ENCODE results near the gene PSG1. TPM values are rescaled to one million over a fixed set of nuclear protein-coding genes. Genes with fewer than 3 reads are reported as not detected.
"Not testable (repeated sequence)": the region's sequence is repeated elsewhere in the genome, so short reads cannot be mapped to it uniquely, and the experiment has no call there.

PSG1 gene
- total RNA-seq = not detected

- ATAC-seq = no peak
Observed at GRCh38 chr19:42879613-42880012, at the start of gene PSG1. PSG1 (minus strand) TSS chr19:42879713; CDS start chr19:42879581, 132 bp downstream.

- no peak for ATAC-seq
Observed at GRCh38 chr19:42928896-42929295, 49.4 kb upstream of the PSG1 start.

GRCh38 chr19:42926781-42927180, 47.3 kb upstream of the PSG1 start:
- ATAC-seq = no peak

GRCh38 chr19:42923106-42923505, 43.6 kb upstream of the PSG1 start:
- not testable (repeated sequence) for ATAC-seq

GRCh38 chr19:42920971-42921370, 41.5 kb upstream of the PSG1 start:
- ATAC-seq = not testable (repeated sequence)

- no peak for ATAC-seq
Observed at GRCh38 chr19:42919757-42920079, 40.2 kb upstream of the PSG1 start.

- ATAC-seq = not testable (repeated sequence)
Observed at GRCh38 chr19:42919070-42919756, 39.7 kb upstream of the PSG1 start.

GRCh38 chr19:42918377-42919069, 39.0 kb upstream of the PSG1 start:
- ATAC-seq = not testable (repeated sequence)

GRCh38 chr19:42917634-42918033, 38.1 kb upstream of the PSG1 start, which contains the start of gene PSG6:
PSG6 (minus strand) TSS chr19:42917894; CDS start chr19:42917792, 102 bp downstream.
- ATAC-seq = not testable (repeated sequence)

GRCh38 chr19:42916931-42917330, 37.4 kb upstream of the PSG1 start:
- ATAC-seq = not testable (repeated sequence)

- ATAC-seq = not testable (repeated sequence)
Observed at GRCh38 chr19:42913516-42913915, 34.0 kb upstream of the PSG1 start.

- not testable (repeated sequence) for ATAC-seq
Observed at GRCh38 chr19:42912941-42913340, 33.4 kb upstream of the PSG1 start.

- not testable (repeated sequence) for ATAC-seq
Observed at GRCh38 chr19:42911731-42912130, 32.2 kb upstream of the PSG1 start.

GRCh38 chr19:42906162-42906561, 26.6 kb upstream of the PSG1 start:
- ATAC-seq = not testable (repeated sequence)

- ATAC-seq = not testable (repeated sequence)
Observed at GRCh38 chr19:42900561-42900960, 21.0 kb upstream of the PSG1 start.

GRCh38 chr19:42899674-42900073, 20.2 kb upstream of the PSG1 start:
- not testable (repeated sequence) for ATAC-seq

- not testable (repeated sequence) for ATAC-seq
Observed at GRCh38 chr19:42899110-42899509, 19.6 kb upstream of the PSG1 start.

GRCh38 chr19:42898656-42899055, 19.1 kb upstream of the PSG1 start:
- not testable (repeated sequence) for ATAC-seq

GRCh38 chr19:42897729-42898128, 18.2 kb upstream of the PSG1 start:
- not testable (repeated sequence) for ATAC-seq

GRCh38 chr19:42890446-42890845, 10.9 kb upstream of the PSG1 start:
- ATAC-seq = peak; percentile 79

GRCh38 chr19:42887876-42888445, 8.4 kb upstream of the PSG1 start:
- peak; percentile 55 for ATAC-seq

- ATAC-seq = not testable (repeated sequence)
Observed at GRCh38 chr19:42882730-42883129, 3.2 kb upstream of the PSG1 start.

- not testable (repeated sequence) for ATAC-seq
Observed at GRCh38 chr19:42882010-42882409, 2.5 kb upstream of the PSG1 start.

GRCh38 chr19:42881279-42881678, 1.8 kb upstream of the PSG1 start:
- not testable (repeated sequence) for ATAC-seq

All from esophagus mucosa (tissue), 1 donor.